Kidney glomerular epithelial cell (primary cell): ENCODE measurements around the gene MATN3.

Source experiments
- DNase-seq: peaks from one replicate; lab custom pipeline; 2025; lab: John Stamatoyannopoulos, UW

Gene MATN3

GRCh38 chr2:20005067-20005627, 7.3 kb downstream of the MATN3 start:
- no peak for DNase-seq

DNA sequence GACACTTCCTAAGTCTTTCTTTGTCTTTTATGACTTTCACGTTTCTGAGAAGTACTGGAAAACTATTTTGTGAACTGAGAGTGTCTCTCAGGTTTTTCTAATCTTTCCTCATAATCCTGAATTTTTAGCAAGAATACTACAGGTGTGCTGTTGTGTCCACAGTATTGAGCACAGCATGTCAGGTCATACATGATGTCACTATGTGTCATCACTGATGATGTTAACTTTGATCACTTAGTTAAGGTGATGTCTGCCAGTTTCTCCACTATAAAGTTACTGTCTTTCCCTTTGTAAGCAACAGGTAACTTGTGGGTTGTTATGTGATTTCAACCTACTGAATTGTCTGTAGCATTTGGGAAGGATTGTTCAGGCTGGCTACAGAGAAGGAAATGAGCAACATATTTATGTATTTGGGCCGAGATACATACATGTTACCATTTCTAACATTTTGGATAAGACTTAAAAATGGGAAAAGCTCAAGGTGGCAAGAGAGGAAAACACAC, 11.1 kb downstream of the MATN3 start:
- DNase-seq, result no peak

GRCh38 chr2:19993731-19994130, 18.7 kb downstream of the MATN3 start:
- DNase-seq, result no peak

GRCh38 chr2:19991895-19992294, 20.6 kb downstream of the MATN3 start:
- DNase-seq, result no peak

DNA sequence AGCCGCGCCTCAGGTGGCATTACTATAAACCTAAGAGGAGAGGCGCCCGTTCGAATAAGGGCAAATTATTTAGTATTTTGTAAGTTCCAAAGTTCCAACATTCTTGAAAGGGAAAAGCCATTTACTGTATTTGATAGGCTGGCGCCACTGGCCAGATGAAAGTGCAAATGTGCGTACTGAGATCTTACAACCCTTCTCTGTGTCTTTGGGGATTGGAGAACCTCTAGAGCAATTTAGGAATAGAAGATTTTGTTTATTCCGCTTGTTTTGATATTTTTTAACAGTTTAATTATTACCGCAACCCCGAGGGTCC, 22.1 kb downstream of the MATN3 start:
- no peak for DNase-seq

DNA sequence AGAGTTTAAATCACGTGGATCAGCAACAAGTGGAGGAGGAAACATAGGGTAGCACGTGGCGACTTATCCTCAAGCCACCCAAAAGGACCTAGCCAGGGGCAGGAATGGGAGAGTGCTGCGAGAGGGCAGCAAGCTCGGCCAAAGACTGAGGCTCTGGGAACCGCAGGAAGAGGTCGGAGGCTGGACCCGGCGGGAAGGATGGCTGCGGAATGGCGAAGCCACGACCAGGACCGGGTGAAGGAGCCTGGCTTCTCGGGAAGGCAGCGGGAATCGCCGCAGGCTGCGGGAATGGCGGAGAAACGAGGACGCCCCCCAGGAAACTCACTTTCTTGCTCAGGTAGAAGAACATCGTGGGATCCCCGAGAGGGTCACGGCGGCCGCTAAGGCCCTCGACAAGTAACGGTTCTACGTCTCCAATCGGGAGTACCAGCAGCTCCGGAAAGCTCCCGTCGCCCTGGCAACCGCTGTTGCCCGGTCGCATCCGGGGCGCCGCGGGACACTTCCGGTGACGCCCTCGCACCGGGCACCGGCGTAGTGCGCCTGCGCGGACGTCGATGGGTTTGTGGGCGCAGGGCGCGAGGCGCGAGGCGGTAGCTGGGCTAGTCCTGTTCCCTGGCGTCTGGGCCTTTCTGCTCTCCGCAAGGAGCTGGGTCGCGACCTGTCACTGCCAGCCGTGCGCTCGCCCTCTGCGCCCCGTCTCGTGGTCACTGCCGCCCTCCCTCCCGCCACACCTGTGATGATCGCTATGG, 22.6 kb downstream of the MATN3 start, which contains the start of gene WDR35:
Gene WDR35, minus strand, starts transcription at position 439 of the 749 bp plus-strand sequence. Its CDS starts 90 bp downstream, at position 349.
- peak; percentile 85 for DNase-seq

GRCh38 chr2:19989342-19989666, 23.2 kb downstream of the MATN3 start:
- DNase-seq, result no peak

DNA sequence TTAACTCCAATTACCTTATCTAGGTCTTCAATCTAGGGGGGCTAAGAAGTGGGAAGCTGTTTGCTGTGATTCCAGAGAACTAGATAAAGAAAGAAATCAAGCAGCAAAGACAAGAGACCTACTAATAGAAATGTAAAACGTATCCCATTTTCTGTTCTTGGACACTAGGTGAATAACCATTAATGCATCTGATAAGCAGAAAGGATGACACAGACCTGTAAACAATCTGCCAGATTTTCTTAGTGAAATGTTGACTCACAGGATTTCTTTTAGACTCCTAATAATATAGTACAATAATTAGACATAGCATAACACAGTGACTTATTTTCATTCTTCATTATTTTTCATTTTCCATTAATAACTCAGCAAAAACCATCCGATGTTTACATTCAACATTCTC, 23.9 kb downstream of the MATN3 start:
- no peak for DNase-seq

GRCh38 chr2:19987936-19988335, 24.5 kb downstream of the MATN3 start:
- no peak for DNase-seq

DNA sequence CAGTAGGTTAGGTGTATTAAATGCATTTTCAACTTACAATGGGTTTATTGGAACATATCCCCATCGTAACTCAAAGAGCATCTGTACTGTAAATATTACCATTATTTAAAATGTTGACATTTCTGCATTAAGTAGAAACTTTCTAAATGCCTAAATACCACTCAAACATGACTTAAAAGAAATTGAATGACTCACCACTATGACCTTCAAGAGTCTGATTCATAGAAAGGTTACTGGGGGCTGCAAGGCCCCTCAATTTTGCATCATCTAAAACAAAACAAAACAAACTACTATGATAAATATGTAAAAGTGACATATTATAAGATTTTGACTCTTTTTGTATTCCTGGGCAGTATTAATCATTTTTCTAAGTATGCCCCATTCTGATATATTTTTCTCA, 30.2 kb downstream of the MATN3 start:
- no peak for DNase-seq

GRCh38 chr2:19979932-19980331, 32.5 kb downstream of the MATN3 start:
- DNase-seq, result no peak

GRCh38 chr2:19973466-19973865, 39.0 kb downstream of the MATN3 start:
- DNase-seq, result peak; percentile 45

- no peak for DNase-seq
These were observed 40.8 kb downstream of the MATN3 start for GRCh38 chr2:19971691-19972090.

GRCh38 chr2:19963386-19963785, 49.1 kb downstream of the MATN3 start:
- DNase-seq, result no peak

GRCh38 chr2:19955544-19956422, 56.7 kb downstream of the MATN3 start:
- DNase-seq, result peak; percentile 35

GRCh38 chr2:19949071-19949470, 63.4 kb downstream of the MATN3 start:
- DNase-seq, result no peak

- DNase-seq, result no peak
These were observed 65.1 kb downstream of the MATN3 start for GRCh38 chr2:19947184-19947940.

DNA sequence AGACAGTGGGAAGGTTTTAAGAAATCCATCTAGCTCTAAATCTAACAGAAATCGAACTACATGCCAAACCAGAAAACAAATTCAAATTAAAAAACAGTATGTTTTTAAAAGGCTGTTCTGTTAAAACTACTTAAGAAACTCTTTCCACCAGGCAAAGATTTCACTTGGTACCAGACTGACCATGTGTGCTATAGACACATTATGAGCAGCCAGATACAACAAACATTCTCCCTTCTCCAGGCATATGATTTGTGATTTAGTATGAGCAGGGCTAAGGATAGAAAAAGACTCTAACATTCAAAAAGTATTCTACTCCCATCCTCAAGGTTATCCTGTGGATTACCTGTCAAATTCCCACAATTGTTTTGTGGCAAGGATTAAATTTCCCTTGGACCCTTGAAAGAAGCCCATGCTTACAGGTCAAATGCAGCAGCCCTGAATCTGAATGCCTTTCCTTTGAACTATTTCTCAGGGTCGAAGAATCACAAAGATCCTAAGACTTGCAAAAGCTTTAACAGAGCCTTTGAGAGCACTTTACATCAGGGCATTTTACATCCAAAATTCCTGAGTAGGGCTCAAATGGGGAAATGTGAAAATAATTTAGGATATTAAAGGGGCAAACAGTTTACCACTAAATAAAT, 68.1 kb downstream of the MATN3 start:
- DNase-seq, result no peak

DNA sequence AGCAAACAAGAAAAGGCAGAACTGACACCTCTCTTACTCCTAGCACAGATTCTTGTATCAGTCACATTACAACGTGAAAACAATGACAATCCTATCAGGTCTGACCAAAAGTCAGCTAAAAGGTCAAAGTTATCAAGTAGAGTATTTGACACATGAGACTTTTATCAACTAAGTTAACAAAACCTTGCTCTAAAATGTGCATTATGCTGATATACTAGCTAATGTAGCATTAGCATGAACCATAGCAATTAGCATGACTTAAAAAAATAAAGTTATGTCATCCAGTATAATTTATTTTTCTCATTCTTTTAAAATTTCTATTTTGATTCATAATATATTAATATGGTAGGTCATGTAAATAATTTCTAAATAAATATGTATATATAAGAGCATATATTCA, 69.3 kb downstream of the MATN3 start:
- no peak for DNase-seq

DNA sequence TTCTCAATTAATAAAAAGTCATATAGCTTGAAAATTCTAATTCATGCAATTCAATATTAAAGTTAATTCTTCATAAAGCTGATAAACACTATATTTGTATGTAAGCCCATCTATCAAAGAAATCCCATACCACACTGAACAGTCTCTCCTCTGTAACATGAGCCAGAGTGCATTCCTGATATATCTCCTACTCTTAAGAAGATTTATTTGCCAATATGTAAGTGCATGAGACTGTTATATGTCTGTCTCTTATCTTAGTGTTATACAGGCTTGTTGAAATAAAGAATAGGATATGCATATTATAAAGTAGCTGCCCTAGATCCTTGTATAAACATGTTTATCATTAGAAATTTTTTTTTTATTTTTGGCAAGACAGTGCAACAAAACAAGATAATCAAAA, 70.3 kb downstream of the MATN3 start:
- no peak for DNase-seq
